ENCODE measurements around the gene MDFIC2. TPM values are rescaled to one million over a fixed set of nuclear protein-coding genes. Genes with fewer than 3 reads are reported as not detected.

The MDFIC2 gene
- total and polyA plus RNA-seq, 4 donors: not detected

- H3K27me3 ChIP-seq (ENCODE audit: control insufficient read depth in 4 of 4, insufficient read depth in 4 of 4, low read length in 3 of 4): no peaks in the 10 kb centered on the region
- no peak overlapping the region for H3K27ac ChIP-seq (ENCODE audit: low read depth in 1 of 2, low read length in 2 of 2)
- 68% methylated on average over 3 of the region's 3 CpGs for WGBS
- DNase-seq (ENCODE audit: low spot score): no peak
- no peaks in the 10 kb centered on the region for H3K4me1 ChIP-seq (ENCODE audit: control insufficient read depth in 4 of 4, insufficient read depth in 4 of 4, low read length in 3 of 4)
- no peak overlapping the region for H3K4me3 ChIP-seq (ENCODE audit: low read depth in 1 of 3, low read length in 3 of 3)
- no peak overlapping the region for H3K9ac ChIP-seq (ENCODE audit: low read depth in 1 of 2, low read length in 2 of 2)
- H3K36me3 ChIP-seq (ENCODE audit: control insufficient read depth in 4 of 4, insufficient read depth in 3 of 4, low read depth in 1 of 4, low read length in 3 of 4): no peaks in the 10 kb centered on the region
- no peak for TF ChIP-seq FOXA2 (IDR thresholded peaks at IDR 0.05)
- TF ChIP-seq JUND (IDR thresholded peaks at IDR 0.05): no peak
- TF ChIP-seq SP1 (IDR thresholded peaks at IDR 0.05): no peak
- TF ChIP-seq RXRA (IDR thresholded peaks at IDR 0.05): no peak
- no peak for TF ChIP-seq TAF1 (conservative IDR thresholded peaks at IDR 0.05)
- TF ChIP-seq ATF3 (IDR thresholded peaks at IDR 0.05): no peak
- no peak for TF ChIP-seq RAD21 (IDR thresholded peaks at IDR 0.05)
- TF ChIP-seq ZBTB33 (IDR thresholded peaks at IDR 0.05): no peak
- no peak for TF ChIP-seq HNF4G (IDR thresholded peaks at IDR 0.05)
- no peak for TF ChIP-seq CTCF (IDR thresholded peaks at IDR 0.05; ENCODE audit: low read depth, low read length, missing input control)
- no peak for TF ChIP-seq GABPA (IDR thresholded peaks at IDR 0.05 in 1 of 2, conservative IDR thresholded peaks at IDR 0.05 in 1 of 2)
- no peak for TF ChIP-seq FOXA1 (IDR thresholded peaks at IDR 0.05)
- TF ChIP-seq YY1 (IDR thresholded peaks at IDR 0.05): no peak
- TF ChIP-seq NR2F2 (IDR thresholded peaks at IDR 0.05): no peak
- TF ChIP-seq MAX (IDR thresholded peaks at IDR 0.05): no peak
- TF ChIP-seq REST (IDR thresholded peaks at IDR 0.05): no peak
- no peak for TF ChIP-seq EGR1 (IDR thresholded peaks at IDR 0.05; ENCODE audit: low read depth in 2 of 2)
- TF ChIP-seq HNF4A (conservative IDR thresholded peaks at IDR 0.05): no peak
- peaks cover 0 to 3% (median 0%) of the 10 kb centered on the region in 4 donors for H3K9me3 ChIP-seq (ENCODE audit: control insufficient read depth in 4 of 4, low read length in 3 of 4)
Measured at GRCh38 chr3:70227437-70227836, 85.0 kb downstream of the MDFIC2 start.
